Neural cell (in vitro differentiated cells): Measurements from ENCODE around the gene CHCHD3. TPM values are rescaled to one million over a fixed set of nuclear protein-coding genes. Genes with fewer than 3 reads are reported as not detected.

Source experiments
- H2AFZ ChIP-seq: fragments of 200-600, 300-800 bp; sonication (generic), shearing (Covaris generic); 2 replicates; pipeline ENCODE4 v1.6.0; 2014; ENCODE audit warnings: low read depth, mild to moderate bottlenecking, antibody characterized with exemption, low read length, moderate library complexity
- H3F3A ChIP-seq: fragments of 200-600 bp; shearing (Covaris generic); 2 replicates; pipeline ENCODE4 v1.6.1; 2016; ENCODE audit warnings: mild to moderate bottlenecking, moderate library complexity, mixed read lengths, antibody characterized with exemption, low read length; ENCODE audit not compliant: insufficient read depth, poor library complexity, severe bottlenecking
- H3K27ac ChIP-seq: fragments of 200-600, 300-800 bp; sonication (generic), shearing (Covaris generic); 2 replicates; pipeline ENCODE4 v1.5.1; 2014; ENCODE audit warnings: mild to moderate bottlenecking, low read length, moderate library complexity
- H3K27me3 ChIP-seq: fragments of 300-800, 200-600 bp; sonication (generic), shearing (Covaris generic); 2 replicates; pipeline ENCODE4 v1.6.0; 2014; ENCODE audit warnings: mild to moderate bottlenecking, low read depth, low read length, moderate library complexity; ENCODE audit not compliant: insufficient read depth
- H3K36me3 ChIP-seq: fragments of 300-800, 200-600 bp; sonication (generic), shearing (Covaris generic); 2 replicates; pipeline ENCODE4 v1.5.1; 2014; ENCODE audit warnings: mild to moderate bottlenecking, antibody characterized with exemption, low read length, moderate library complexity; ENCODE audit not compliant: insufficient read depth
- H3K4me2 ChIP-seq: fragments of 300-800, 200-600 bp; sonication (generic), shearing (Covaris generic); 2 replicates; pipeline ENCODE4 v1.6.0; 2014; ENCODE audit warnings: mild to moderate bottlenecking, low read length
- H3K4me3 ChIP-seq: fragments of 300-800, 200-600 bp; sonication (generic), shearing (Covaris generic); 2 replicates; pipeline ENCODE4 v1.5.1; 2014; ENCODE audit warnings: mild to moderate bottlenecking, low read length, moderate library complexity
- H3K79me2 ChIP-seq: fragments of 200-600 bp; shearing (Covaris generic); replicated peaks from 2 replicates; pipeline ENCODE4 v1.6.0; 2014; ENCODE audit warnings: mild to moderate bottlenecking, low read length, moderate library complexity; ENCODE audit not compliant: insufficient read depth
- H3K9ac ChIP-seq: fragments of 300-800, 200-600 bp; sonication (generic), shearing (Covaris generic); 2 replicates; pipeline ENCODE4 v1.6.1; 2016; ENCODE audit warnings: mild to moderate bottlenecking, low read length, mixed read lengths
- H3K9me2 ChIP-seq: fragments of 200-600 bp; shearing (Covaris generic); 2 replicates; pipeline ENCODE4 v1.6.1; 2016; ENCODE audit warnings: mild to moderate bottlenecking, low read length, mixed read lengths; ENCODE audit not compliant: insufficient read depth
- H3K9me3 ChIP-seq: fragments of 200-600, 300-800 bp; sonication (generic), shearing (Covaris generic); 2 replicates; pipeline ENCODE4 v1.6.1; 2016; ENCODE audit warnings: mild to moderate bottlenecking, mixed run types, low read length, moderate library complexity, mixed read lengths
- H4K20me1 ChIP-seq: fragments of 200-600 bp; shearing (Covaris generic); 2 replicates; pipeline ENCODE4 v1.6.1; 2016; ENCODE audit warnings: mild to moderate bottlenecking, mixed run types; ENCODE audit not compliant: insufficient read depth
- EP300 ChIP-seq: fragments of 450-650 bp; conservative IDR thresholded peaks from 2 replicates; pipeline ENCODE4 v1.6.1; 2014; ENCODE audit warnings: antibody characterized with exemption, mild to moderate bottlenecking, moderate library complexity; ENCODE audit not compliant: poor library complexity, severe bottlenecking
- EZH2 ChIP-seq: fragments of 200-600, 300-800 bp; shearing (Covaris generic), sonication (generic); IDR thresholded peaks from 2 replicates; pipeline ENCODE4 v1.6.1; 2014; ENCODE audit warnings: antibody characterized with exemption, low read length, borderline replicate concordance, mild to moderate bottlenecking; ENCODE audit not compliant: insufficient read depth, poor library complexity, severe bottlenecking
- MXI1 ChIP-seq: fragments of 450-650 bp; conservative IDR thresholded peaks from 2 replicates; pipeline ENCODE4 v1.6.1; 2014; ENCODE audit warnings: antibody characterized with exemption, mild to moderate bottlenecking; ENCODE audit not compliant: poor library complexity, severe bottlenecking
- POLR2AphosphoS5 ChIP-seq: IDR thresholded peaks from 2 replicates; pipeline ENCODE4 v1.6.1; 2012
- RAD21 ChIP-seq: fragments of 450-650 bp; conservative IDR thresholded peaks from 2 replicates; pipeline ENCODE4 v1.6.1; 2014; ENCODE audit warnings: antibody characterized with exemption, mild to moderate bottlenecking, moderate library complexity
- SMC3 ChIP-seq: fragments of 450-650 bp; conservative IDR thresholded peaks from 2 replicates; pipeline ENCODE4 v1.6.1; 2014; ENCODE audit warnings: antibody characterized with exemption, mild to moderate bottlenecking, moderate library complexity; ENCODE audit not compliant: poor library complexity
- TAF1 ChIP-seq: IDR thresholded peaks from 2 replicates; pipeline ENCODE4 v1.6.1; 2012; ENCODE audit warnings: low read depth
- polyA plus RNA-seq: library from polyadenylated mRNA; depleted of rRNA; stranded (reverse); fragments of >200 nt; gene quantifications from 2 replicates; pipeline ENCODE4 v1.2.3, GENCODE V29; 2014
- TF ChIP-seq, protein P1 (sequence below): IDR thresholded peaks from 2 replicates; pipeline ENCODE4 v1.6.1; 2012; ENCODE audit warnings: borderline replicate concordance
- TF ChIP-seq, protein P2 (sequence below): fragments of 450-650 bp; IDR thresholded peaks from 2 replicates; pipeline ENCODE4 v1.5.1; 2014; ENCODE audit warnings: antibody characterized with exemption, mild to moderate bottlenecking, moderate library complexity; ENCODE audit not compliant: poor library complexity, severe bottlenecking

CHCHD3 gene
- polyA plus RNA-seq, 1 donor from 2014 or later = 89.9 TPM

DNA sequence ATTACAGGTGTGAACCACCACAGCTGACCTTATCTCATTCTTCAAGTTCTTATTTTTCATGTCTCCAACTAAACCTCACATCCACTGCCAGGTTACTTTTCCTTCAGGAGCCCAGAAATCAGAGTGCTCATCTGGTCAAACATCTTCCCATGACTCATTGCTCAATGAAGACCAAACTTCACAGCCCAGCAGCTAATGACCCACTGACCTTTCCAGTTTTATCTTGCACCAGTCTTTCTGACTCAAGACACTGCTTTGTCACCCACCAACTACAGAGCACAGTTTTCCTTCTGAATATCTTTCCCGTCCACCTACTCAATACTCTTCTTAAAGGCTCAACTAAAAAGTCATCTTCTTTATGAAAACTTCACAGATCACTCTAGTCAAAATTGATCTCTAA, 245.1 kb downstream of the CHCHD3 start:
- no peaks in the 10 kb centered on the region for H4K20me1 ChIP-seq
- no peaks in the 10 kb centered on the region for H3F3A ChIP-seq
- no peaks in the 10 kb centered on the region for H3K9me2 ChIP-seq
- no peak overlapping the region for H3K4me3 ChIP-seq
- no peaks in the 10 kb centered on the region for H3K27me3 ChIP-seq
- no peaks in the 10 kb centered on the region for H3K79me2 ChIP-seq
- no peak overlapping the region for H3K4me2 ChIP-seq
- H3K9me3 ChIP-seq = no peaks in the 10 kb centered on the region
- TF ChIP-seq SMC3 (no peak), POLR2AphosphoS5 (no peak), MXI1 (no peak), EP300 (no peak), RAD21 (no peak), TAF1 (no peak)
- TF ChIP-seq, protein P1, sequence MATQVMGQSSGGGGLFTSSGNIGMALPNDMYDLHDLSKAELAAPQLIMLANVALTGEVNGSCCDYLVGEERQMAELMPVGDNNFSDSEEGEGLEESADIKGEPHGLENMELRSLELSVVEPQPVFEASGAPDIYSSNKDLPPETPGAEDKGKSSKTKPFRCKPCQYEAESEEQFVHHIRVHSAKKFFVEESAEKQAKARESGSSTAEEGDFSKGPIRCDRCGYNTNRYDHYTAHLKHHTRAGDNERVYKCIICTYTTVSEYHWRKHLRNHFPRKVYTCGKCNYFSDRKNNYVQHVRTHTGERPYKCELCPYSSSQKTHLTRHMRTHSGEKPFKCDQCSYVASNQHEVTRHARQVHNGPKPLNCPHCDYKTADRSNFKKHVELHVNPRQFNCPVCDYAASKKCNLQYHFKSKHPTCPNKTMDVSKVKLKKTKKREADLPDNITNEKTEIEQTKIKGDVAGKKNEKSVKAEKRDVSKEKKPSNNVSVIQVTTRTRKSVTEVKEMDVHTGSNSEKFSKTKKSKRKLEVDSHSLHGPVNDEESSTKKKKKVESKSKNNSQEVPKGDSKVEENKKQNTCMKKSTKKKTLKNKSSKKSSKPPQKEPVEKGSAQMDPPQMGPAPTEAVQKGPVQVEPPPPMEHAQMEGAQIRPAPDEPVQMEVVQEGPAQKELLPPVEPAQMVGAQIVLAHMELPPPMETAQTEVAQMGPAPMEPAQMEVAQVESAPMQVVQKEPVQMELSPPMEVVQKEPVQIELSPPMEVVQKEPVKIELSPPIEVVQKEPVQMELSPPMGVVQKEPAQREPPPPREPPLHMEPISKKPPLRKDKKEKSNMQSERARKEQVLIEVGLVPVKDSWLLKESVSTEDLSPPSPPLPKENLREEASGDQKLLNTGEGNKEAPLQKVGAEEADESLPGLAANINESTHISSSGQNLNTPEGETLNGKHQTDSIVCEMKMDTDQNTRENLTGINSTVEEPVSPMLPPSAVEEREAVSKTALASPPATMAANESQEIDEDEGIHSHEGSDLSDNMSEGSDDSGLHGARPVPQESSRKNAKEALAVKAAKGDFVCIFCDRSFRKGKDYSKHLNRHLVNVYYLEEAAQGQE = no peak
- TF ChIP-seq, protein P2, sequence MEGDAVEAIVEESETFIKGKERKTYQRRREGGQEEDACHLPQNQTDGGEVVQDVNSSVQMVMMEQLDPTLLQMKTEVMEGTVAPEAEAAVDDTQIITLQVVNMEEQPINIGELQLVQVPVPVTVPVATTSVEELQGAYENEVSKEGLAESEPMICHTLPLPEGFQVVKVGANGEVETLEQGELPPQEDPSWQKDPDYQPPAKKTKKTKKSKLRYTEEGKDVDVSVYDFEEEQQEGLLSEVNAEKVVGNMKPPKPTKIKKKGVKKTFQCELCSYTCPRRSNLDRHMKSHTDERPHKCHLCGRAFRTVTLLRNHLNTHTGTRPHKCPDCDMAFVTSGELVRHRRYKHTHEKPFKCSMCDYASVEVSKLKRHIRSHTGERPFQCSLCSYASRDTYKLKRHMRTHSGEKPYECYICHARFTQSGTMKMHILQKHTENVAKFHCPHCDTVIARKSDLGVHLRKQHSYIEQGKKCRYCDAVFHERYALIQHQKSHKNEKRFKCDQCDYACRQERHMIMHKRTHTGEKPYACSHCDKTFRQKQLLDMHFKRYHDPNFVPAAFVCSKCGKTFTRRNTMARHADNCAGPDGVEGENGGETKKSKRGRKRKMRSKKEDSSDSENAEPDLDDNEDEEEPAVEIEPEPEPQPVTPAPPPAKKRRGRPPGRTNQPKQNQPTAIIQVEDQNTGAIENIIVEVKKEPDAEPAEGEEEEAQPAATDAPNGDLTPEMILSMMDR = no peak
- H3K9ac ChIP-seq = no peak overlapping the region
- H3K27ac ChIP-seq = no peak overlapping the region
- H3K36me3 ChIP-seq = no peaks in the 10 kb centered on the region
- H2AFZ ChIP-seq = no peak overlapping the region

DNA sequence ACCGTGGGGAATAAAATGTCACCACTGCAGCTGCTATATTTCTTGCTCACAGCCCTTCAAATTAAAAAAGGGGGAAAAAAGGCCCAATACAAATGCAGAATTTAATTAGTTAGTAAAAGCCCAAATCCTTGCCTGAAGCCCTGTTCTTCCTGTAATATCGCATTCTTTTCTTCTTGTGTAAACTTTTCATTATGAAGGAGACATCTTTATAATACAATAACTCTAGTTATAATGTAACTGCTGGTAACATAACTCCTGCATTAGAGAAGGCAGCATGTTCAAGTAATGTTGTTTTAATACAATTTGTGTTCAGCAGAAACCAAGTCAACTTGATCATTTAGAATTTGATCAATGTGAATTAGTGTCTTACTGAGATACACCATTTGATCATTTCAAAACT, 250.9 kb downstream of the CHCHD3 start:
- no peak for TF ChIP-seq RAD21
- TF ChIP-seq TAF1 = no peak
- no peaks in the 10 kb centered on the region for H3K9me2 ChIP-seq
- no peaks in the 10 kb centered on the region for H4K20me1 ChIP-seq
- H3K9me3 ChIP-seq = no peaks in the 10 kb centered on the region
- no peaks in the 10 kb centered on the region for H3F3A ChIP-seq
- no peak overlapping the region for H3K4me2 ChIP-seq
- no peak overlapping the region for H3K9ac ChIP-seq
- no peaks in the 10 kb centered on the region for H3K36me3 ChIP-seq
- H3K4me3 ChIP-seq = no peak overlapping the region
- H3K27ac ChIP-seq = no peak overlapping the region
- no peak overlapping the region for H2AFZ ChIP-seq
- H3K79me2 ChIP-seq = no peaks in the 10 kb centered on the region
- H3K27me3 ChIP-seq = no peaks in the 10 kb centered on the region

DNA sequence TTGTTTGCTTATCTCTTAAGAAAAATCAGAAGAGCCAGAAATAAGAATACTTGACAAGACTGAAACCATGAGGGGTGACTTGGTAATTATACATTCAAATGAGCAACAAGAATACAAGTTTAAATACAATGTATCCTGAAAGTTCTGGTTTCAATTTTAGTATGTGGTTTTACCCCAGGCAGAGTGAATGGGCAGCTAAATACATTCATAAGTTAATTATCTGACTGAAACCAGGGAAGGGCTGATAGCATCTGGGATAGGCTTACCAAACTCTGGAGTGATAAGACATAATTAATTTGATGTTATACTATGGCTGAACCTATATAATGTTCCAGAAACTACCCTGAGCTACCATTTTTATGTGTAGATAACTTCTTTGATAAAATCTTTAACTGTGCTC, 253.4 kb downstream of the CHCHD3 start:
- H3K4me2 ChIP-seq = no peak overlapping the region
- H3F3A ChIP-seq = no peaks in the 10 kb centered on the region
- no peak overlapping the region for H2AFZ ChIP-seq
- no peaks in the 10 kb centered on the region for H3K79me2 ChIP-seq
- peaks cover 3% of the 10 kb centered on the region for H3K9me3 ChIP-seq
- no peaks in the 10 kb centered on the region for H4K20me1 ChIP-seq
- no peaks in the 10 kb centered on the region for H3K27me3 ChIP-seq
- H3K9ac ChIP-seq = no peak overlapping the region
- no peaks in the 10 kb centered on the region for H3K36me3 ChIP-seq
- H3K27ac ChIP-seq = no peak overlapping the region
- H3K9me2 ChIP-seq = no peaks in the 10 kb centered on the region
- no peak overlapping the region for H3K4me3 ChIP-seq
- TF ChIP-seq, protein P1 = no peak
- TF ChIP-seq, protein P2 = no peak
- TF ChIP-seq EZH2 (no peak), EP300 (no peak), POLR2AphosphoS5 (no peak), TAF1 (no peak), SMC3 (no peak), MXI1 (no peak), RAD21 (no peak)
